ENCODE data around the gene FGFBP1.

The FGFBP1 gene

DNA sequence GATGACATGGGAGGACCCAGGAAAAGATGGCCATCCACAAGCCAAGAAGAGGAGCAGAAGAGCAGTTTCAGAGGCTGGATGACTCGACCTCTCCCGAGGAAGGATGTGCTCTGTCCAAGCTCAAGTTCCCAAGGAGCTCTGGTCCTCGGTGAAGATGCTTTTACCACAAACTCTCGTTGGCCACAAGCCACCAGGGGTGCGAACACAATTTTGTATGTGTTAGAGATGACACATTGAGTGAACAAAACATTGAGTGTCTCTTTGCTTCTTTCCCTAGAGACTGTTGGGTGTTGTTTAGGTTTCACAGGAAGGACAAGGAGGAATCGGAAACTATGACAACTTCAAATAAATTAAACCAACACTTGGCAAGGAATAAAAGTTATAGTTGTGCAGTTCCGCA is 26.3 kb downstream of the FGFBP1 start:
- DNase-seq (ENCODE audit: low spot score) = no peak

DNA sequence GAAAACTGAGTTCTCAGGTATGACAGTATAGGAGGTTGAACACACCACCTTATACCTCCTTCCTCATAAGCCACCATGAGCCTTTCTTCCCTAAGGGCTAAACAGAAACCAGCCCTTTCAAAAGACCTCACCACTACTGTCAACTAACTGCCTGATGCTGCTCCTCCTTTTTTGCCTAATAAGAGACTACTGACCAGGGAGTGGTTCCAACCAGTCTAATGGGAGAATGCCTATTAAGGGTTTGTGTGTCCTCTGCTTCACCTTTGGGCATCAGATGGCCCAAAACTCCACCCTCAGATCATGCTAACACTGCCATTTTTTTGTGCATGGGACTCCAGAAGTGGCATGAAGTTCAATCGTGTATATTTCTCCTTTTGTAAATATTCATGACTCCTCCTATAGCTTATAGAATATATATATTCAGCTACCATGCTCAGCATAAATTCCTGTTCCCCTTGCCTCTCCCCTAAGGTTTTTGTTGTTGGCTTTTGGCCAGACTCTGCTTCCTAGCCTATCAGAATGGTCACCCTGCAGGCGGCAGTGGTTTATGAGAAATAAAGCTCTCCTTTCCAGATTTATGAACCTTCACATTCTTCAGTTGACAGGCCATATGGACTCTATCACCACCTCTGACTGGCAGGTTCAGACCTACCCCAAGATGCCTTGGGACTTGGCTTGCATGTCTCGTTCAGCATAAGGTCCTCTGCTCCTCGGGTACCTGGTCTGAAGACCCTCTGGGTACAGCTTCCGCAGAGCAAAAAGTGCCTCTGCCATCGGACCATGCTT is 28.2 kb downstream of the FGFBP1 start:
- DNase-seq (ENCODE audit: low spot score) = no peak

DNA sequence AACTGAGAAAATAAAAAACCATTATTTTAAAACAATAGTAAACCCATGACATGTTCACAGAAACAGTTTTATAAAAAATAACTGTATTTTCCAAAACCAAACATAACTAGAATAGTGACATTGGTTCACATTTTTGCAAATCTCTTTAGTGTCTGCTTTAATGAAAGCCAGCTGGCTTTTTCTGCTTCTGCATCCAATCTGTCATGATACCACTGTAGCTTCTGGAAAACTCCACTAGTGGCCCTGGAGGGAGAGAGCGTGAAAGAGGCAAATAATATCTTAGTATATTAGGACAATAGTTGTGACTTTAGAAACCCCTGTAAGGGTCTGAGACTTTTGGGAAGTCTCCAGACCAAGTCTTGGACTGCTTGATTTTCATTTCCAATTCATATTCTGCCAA is 31.1 kb downstream of the FGFBP1 start:
- no peak for DNase-seq (ENCODE audit: low spot score)

DNA sequence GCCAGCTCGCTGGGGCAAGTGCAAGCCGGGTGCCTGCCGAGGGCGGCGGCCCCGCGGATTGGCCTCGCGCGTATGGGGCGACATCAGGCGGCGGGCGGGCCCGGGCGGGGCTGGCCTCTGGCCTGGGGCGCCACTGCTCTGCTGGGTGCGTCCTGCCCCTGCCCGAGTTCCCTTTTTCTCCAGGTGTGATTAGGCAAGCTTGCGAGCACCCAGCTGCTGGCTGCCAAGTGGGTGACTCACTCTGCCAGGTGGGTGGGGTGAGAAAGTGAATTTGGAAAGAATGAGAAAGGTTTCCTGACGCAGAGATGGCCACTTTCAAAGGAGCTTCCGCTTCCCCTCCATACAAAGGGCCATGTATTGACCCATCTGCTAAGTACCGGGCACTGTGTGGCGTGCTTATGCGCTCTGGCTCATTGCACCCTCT is 32.5 kb downstream of the FGFBP1 start:
- DNase-seq (ENCODE audit: low spot score) = no peak

DNA sequence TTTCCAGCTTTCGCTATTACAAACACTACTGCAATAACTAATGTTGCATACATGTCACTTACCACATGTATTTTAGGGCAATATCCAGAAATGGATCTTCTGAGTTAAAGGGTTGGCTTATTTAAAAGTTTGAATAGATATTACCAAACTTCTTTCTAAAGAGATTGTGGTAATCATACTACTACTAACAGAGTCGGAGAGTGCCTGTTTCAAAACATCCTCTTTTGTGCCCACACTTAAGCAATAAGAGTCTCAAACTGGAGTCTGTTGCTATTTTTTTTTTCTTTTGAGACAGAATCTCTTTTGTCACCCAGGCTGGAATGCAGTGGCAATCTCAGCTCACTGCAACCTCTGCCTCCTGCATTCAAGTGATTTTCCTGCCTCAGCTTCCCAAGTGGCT is 35.8 kb downstream of the FGFBP1 start:
- no peak for DNase-seq (ENCODE audit: low spot score)

DNA sequence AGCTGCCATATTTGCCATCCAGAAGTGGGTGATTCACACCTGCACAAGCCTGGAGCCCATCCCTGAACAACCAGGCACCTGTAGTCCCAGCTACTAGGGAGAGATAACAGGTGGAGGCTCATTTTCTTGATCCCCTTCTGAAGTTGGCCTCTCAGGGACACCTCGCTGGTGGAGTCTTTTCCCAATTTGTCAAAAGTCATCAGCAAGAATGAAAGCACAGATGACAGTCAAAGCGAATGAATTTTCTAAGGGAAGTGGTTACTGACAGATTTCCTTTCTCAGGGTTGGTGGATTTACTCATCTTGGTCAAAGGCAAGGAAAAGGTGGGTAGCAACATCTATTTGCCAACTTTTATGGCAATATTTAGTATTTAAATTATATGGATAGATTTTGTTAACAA is 36.5 kb downstream of the FGFBP1 start:
- DNase-seq (ENCODE audit: low spot score) = no peak

DNA sequence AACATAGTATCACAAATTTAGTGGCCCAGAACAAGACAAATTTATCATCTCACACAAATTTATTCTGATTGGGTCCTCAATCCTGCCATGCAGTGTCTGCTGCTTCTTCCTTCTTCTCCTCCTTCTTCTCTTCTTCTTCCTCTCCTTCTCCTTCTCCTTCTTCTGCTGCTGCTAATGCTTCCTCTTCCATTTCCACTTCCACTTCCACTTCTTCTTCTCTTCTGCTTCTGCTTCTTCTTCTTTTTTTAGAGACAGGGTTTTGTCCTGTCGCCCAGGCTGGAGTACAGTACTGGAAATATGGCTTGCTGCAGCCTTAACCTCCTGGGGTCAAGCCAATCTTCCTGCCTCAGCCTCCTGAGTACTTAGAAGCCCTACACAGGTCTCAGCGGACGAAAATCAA is 37.5 kb downstream of the FGFBP1 start:
- DNase-seq (ENCODE audit: low spot score) = no peak

DNA sequence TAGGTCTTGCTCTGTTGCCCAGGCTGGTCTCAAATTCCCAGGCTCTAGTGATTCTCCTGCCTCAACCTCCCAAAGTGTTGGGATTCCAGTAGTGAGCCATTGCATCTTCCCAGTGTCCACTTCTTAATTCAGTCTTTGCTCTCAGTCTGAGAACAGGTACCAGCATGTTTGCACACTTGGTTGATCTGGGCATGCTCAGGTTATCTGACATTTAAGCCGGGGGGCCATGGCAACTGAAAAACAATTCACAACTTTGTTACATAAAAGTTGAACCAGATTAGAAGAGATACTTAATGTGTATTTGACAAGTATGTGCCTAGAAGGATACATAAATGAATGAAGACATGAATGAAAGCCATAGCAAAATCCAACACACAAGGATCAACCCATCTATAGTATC is 39.0 kb downstream of the FGFBP1 start:
- DNase-seq (ENCODE audit: low spot score) = no peak

DNA sequence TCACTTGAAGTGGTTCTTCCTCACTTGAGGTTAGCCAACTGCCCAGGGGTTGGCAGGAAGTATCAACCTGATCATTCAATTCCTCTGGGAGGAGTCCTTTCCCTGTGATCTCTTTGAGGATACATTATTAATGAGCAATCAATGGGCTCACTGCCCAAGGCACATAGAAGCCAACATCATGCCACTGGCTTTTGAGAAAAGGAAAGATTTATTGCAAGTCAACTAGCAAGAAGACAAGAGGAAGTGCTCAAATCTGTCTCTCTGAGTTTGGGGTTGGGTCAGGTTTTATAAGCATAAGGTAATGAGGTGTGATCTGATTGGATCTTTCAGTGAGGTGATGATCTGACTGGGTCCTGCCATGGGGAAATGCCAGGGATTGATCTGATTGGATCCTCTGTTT is 39.6 kb downstream of the FGFBP1 start:
- DNase-seq (ENCODE audit: low spot score) = no peak

DNA sequence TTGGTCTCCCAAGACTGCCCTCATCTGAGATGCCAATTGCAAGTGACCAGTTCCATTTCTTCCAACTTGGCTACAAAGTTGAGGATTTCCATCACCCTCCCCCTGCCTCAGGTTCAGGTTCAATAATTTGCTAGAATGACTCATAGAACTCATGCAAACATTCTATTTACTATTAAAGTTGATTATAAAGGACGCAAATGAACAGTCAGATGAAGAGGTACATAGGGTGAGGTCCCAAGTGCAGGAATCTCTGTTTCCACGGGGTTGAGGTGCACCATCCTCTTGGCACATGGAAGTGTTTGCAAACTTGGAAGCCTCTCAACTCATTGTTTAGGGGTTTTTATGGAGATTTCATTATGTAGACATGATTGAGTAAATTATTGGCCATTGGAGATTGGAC is 41.0 kb downstream of the FGFBP1 start:
- DNase-seq (ENCODE audit: low spot score) = no peak

DNA sequence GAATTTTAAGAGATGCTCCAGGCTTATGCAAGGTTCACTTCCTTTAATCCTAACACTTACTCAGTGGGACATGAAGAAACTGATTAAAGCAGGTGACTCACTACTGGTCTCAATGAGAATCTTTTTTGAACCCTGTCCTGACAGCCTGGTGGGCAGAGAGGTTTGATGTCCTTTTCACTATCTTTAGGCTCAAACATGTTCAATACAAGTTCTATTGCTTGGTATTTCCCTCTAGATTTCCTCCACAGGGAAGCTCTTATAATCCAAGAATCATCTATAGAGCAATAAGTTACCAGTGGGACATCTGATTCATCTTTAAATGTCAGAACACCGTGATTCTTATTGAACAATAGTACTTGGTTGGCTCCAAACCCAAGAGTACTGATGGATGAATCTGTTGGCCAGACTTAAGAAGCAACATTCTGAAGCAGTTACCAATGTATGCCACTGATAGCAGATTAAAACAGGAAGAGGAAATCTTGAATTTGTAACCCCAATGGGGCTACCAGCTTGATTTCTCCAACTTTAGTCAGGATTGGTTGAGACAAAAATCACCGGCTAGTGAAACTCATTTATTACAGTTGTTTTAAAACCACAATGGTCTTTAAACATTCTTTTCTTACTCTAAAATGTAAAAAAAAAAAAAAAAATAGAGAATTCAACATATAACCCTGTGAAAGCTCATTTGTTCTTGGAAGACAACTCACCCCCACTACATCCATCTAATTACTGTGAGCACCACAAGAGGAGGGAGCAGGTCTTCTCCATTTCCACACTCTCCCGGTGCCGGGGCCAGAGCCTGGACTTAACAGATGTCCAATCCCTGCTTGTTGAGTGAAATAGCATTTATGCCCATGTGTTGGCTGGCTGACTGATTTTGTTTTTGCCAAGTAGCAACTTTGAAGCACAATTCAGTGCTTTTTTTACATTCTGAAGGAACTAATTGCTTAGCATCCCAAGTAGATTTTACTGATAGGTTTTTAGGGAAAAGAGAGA is 43.3 kb downstream of the FGFBP1 start:
- DNase-seq (ENCODE audit: low spot score) = no peak

DNA sequence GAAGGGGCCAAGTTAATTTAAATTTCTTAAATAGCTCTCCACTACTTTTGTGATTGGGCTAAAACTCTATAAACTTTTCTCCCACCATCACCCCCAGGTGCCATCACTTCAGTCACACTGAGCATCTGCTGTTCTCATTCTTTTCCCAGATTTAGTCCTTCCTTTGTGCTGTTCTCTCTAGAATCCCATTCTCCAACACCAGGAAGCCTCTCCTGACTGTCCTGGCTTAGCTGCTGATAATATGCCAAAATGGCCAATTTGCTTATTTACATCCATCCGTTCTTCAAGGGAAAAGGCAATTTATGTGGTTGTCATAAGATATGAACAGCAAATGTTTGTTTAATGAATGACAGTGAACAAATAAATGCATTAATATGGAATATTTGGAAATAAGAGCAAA is 44.1 kb downstream of the FGFBP1 start:
- no peak for DNase-seq (ENCODE audit: low spot score)

DNA sequence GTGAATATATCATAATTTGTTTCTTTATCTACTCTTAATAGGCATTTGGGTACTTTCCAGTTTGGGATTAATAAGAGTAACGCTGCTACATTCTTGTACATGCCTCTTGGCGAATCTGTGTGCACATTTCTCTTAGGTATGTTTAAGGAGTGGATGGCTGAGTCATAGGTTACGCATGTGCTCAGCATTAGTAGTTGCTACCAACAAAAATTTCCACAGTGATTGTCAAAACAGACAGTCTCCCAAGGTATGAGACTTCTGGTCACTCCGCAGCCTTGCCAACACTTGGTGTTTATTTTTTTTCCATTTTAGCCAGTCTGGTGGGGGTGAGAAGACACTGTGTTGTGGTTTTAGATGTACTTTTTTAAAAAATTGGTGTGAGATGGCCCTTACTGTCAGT is 44.6 kb downstream of the FGFBP1 start:
- no peak for DNase-seq (ENCODE audit: low spot score)

DNA sequence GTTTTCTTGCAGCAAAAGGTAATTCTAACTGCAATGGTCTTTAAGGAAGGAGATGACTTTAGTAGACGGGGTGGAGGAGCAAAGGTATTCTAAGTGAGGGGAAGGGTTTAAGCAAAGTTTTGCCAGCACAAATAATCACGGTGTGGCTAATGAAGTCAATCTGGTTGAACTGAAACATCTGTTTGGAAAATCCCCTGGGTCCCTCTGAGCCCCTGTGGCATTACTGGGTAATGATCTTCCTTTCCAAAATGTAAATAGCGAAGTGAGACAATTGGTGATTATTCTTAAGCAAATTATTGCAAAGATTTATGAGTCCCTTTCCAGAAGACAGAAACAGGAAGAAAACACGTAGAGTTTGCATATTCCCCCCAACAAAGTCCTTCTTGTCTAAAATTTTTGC is 47.2 kb downstream of the FGFBP1 start:
- DNase-seq (ENCODE audit: low spot score) = no peak

DNA sequence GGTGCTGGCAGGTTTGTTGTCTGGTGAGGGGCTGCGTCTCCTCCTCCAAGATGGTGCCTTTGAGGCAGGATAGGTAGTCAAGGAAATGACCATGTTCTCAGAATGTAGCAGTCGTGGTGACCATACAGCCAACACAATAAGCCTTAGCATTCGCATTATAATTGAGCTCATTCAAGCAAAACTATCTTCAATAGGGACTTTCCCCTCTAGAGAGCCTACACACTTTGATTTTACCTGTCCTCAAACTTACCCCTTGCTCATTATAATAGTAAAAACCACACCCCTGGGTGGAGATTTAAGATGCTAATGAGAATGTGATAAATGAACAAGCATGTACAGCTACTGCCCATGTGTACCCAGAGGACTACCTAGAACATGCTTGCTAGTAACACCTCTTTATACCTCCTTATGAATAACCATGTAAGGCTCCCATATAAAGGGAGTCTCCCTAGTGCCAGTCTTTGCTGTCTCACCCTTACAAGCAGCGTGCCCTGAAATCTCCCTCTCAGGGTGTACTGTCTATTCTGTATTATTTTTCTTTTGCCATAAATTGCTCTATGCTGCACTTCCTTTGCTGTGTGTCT is 48.2 kb downstream of the FGFBP1 start:
- no peak for DNase-seq (ENCODE audit: low spot score)

DNA sequence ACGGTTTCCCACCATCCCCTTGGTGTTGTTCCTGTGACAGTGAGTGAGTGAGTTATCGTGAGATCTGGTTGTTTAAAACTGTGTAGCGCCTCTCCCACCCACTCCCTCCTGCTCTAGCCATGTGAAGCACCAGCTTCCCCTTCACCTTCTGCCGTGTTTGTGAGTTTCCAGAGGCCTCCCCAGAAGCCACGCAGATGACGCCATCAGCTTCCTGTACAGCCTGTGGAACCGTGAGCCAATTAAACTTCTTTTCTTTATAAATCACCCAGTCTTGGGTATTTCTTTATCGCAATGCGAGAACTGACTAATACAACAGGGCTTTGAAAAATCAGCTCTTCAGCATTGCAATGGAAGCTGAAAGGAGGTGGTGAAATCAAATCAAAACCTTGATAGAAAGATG is 50.0 kb downstream of the FGFBP1 start:
- no peak for DNase-seq (ENCODE audit: low spot score)
